Fibroblast of mammary gland (primary cell): ENCODE measurements around the gene ANO1.

Source experiments
- DNase-seq: peaks from one replicate; pipeline ENCODE4 v3.0.0-alpha.2; 2010; ENCODE audit warnings: low read depth
- H3K4me3 ChIP-seq: 2 replicates; pipeline ENCODE4 v1.5.1; 2011; ENCODE audit warnings: low read depth, mild to moderate bottlenecking, low read length, moderate library complexity; ENCODE audit not compliant: control insufficient read depth
- TF ChIP-seq, protein P1 (sequence below): conservative IDR thresholded peaks from 2 replicates; pipeline ENCODE4 v1.5.1; 2011; ENCODE audit warnings: low read depth, low read length, inconsistent platforms; ENCODE audit not compliant: control insufficient read depth, insufficient read depth

ANO1 gene

GRCh38 chr11:70132641-70133040 is 54.5 kb downstream of the ANO1 start:
- H3K4me3 ChIP-seq: no peak overlapping the region
- no peak for DNase-seq
- TF ChIP-seq, protein P1, sequence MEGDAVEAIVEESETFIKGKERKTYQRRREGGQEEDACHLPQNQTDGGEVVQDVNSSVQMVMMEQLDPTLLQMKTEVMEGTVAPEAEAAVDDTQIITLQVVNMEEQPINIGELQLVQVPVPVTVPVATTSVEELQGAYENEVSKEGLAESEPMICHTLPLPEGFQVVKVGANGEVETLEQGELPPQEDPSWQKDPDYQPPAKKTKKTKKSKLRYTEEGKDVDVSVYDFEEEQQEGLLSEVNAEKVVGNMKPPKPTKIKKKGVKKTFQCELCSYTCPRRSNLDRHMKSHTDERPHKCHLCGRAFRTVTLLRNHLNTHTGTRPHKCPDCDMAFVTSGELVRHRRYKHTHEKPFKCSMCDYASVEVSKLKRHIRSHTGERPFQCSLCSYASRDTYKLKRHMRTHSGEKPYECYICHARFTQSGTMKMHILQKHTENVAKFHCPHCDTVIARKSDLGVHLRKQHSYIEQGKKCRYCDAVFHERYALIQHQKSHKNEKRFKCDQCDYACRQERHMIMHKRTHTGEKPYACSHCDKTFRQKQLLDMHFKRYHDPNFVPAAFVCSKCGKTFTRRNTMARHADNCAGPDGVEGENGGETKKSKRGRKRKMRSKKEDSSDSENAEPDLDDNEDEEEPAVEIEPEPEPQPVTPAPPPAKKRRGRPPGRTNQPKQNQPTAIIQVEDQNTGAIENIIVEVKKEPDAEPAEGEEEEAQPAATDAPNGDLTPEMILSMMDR: no peak

DNA sequence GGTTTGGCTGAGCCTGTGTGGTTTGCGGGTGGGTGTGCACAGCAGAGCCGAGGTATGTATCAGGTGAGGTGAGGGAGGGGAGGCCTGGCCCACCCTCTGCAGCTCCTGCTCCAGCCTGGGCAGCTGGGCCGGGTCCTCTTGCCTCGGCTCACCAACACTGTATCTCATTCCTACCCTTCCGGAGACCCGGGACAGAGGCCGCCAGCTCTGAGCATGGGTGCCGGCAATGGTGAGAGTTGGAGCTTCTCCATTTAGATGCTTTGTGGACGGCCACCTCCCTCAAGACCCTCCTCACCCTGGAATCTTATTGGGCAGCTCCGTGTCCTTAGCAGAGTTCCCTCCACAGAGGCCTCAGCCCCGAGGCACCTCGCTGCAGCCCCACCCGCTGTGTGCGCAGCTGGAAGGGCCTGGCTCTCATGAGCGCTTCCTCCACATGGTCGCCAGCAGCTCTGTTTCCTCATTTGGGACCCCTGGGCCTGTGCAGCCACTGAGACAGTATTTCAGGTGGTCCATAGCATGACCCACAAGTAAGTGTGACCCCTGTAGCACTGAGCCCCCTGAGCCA is 55.7 kb downstream of the ANO1 start:
- TF ChIP-seq, protein P1: no peak
- H3K4me3 ChIP-seq: no peak overlapping the region
- DNase-seq: no peak

- DNase-seq: no peak
- H3K4me3 ChIP-seq: no peak overlapping the region
- TF ChIP-seq, protein P1: no peak
Measured at GRCh38 chr11:70134490-70134889, 56.4 kb downstream of the ANO1 start.

GRCh38 chr11:70135142-70135541 is 57.0 kb downstream of the ANO1 start:
- TF ChIP-seq, protein P1: no peak
- no peak overlapping the region for H3K4me3 ChIP-seq
- no peak for DNase-seq

DNA sequence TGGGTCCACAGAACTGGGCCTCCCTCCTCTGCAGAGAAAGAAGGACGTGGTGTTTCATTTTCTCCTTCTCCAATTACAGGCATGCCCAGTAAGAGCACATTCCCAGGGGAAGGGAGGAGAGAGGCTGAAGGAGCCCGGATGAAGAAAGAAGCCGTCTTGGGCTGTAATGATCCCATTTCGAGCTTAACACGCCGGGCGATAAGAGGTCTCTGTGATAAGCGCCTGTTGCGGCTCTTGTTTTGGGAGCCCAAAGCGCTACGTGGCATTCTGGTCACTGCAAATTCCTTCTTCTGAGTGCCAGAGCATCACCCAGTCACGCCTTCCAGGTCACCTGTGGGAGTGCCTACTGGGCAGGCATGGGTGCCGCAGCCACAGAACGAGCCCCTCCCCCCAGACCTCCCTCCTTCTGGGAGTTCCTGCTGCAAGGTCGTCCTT is 57.5 kb downstream of the ANO1 start:
- no peak overlapping the region for H3K4me3 ChIP-seq
- no peak for DNase-seq
- TF ChIP-seq, protein P1: no peak

DNA sequence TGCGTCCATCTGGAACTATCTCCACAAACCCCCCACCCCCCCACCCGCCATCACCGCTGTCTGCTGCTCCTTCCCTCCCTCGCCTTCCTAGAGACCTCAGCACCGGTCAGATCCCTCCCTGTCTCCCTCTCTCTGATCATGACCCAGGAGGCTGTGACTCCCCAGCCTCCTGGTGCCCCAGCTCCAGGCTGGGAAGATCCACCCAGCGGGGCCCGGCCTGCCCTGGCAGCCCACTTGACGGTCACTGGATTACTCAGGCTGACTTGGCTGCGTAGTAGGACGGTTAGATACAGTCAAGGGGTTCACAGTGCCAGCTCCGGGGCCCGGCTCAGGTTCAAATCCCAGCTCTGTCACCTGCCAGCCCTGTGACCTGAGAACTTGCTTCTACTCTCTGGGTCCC is 59.3 kb downstream of the ANO1 start:
- H3K4me3 ChIP-seq: no peak overlapping the region
- TF ChIP-seq, protein P1: no peak
- DNase-seq: no peak

- no peak overlapping the region for H3K4me3 ChIP-seq
- no peak for DNase-seq
- TF ChIP-seq, protein P1: no peak
Measured at GRCh38 chr11:70138403-70138802, 60.3 kb downstream of the ANO1 start.
